Tracheal epithelial cell (primary cell): Measurements from ENCODE around the gene CCDC141. TPM values are rescaled to one million over a fixed set of nuclear protein-coding genes. Genes with fewer than 3 reads are reported as not detected.

ENCODE experiments used
- total RNA-seq: library from RNA; depleted of rRNA; stranded (reverse); fragments of >200 nt; gene quantifications from 2 replicates; pipeline ENCODE4 v1.2.1, GENCODE V29; 2014

The CCDC141 gene, protein sequence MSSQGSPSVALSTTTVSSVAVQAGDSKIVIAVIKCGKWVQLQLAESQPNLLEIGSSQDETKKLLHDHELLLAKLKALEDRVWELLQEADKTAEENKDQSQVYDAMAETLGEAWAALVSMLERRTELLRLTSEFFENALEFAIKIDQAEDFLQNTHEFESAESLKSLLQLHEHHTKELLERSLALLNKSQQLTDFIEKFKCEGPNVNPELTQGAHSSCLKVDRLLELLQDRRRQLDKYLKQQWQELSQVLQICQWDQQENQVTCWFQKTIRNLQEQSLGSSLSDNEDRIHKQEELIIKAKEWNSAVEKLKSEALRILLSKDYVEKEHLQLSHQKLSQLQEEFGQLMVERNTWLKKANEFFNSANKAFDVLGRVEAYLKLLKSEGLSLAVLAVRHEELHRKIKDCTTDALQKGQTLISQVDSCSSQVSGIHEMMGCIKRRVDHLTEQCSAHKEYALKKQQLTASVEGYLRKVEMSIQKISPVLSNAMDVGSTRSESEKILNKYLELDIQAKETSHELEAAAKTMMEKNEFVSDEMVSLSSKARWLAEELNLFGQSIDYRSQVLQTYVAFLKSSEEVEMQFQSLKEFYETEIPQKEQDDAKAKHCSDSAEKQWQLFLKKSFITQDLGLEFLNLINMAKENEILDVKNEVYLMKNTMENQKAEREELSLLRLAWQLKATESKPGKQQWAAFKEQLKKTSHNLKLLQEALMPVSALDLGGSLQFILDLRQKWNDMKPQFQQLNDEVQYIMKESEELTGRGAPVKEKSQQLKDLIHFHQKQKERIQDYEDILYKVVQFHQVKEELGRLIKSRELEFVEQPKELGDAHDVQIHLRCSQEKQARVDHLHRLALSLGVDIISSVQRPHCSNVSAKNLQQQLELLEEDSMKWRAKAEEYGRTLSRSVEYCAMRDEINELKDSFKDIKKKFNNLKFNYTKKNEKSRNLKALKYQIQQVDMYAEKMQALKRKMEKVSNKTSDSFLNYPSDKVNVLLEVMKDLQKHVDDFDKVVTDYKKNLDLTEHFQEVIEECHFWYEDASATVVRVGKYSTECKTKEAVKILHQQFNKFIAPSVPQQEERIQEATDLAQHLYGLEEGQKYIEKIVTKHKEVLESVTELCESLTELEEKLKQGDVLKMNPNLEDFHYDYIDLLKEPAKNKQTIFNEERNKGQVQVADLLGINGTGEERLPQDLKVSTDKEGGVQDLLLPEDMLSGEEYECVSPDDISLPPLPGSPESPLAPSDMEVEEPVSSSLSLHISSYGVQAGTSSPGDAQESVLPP (N-terminal part only)
- total RNA-seq = under 0.01 TPM in 1 of 2 replicates, not detected in the other

DNA sequence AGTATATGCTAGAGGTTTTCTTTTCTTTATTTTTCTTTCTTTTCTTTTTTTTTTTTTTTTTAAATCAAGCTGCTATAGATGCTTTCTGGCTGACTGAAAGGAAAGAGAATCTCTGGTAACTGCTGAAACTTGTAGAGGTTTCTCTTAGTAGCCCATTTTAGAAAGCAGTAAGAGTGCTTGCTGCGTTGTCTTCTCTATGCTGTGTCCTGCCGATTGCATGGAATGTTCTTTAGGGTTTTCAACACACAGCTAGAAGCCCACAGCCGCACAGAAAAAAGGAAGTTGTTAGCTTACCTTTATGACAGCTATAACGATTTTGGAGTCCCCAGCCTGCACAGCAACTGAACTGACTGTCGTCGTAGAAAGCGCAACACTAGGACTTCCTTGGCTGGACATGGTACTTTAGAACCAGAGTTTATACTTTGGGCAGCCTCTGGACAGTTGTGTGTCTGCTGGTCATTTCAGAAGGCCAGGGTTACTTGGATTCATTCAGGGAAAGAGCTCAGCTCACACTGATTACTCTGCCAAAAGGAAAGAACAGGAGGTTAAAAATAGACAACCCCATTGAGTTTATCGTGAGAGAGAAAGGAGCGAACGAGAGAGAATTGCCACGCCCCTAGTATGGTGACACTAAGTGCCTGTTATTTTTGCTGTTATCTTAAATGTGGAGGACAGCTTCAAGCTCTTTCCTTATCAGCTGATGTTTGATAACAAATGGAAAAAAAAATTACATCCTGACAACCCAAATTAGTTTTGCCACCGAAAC lies at the start of gene CCDC141:
Gene CCDC141, minus strand, starts transcription at position 592 of the 766 bp plus-strand sequence. Its CDS starts 196 bp downstream, at position 396.

DNA sequence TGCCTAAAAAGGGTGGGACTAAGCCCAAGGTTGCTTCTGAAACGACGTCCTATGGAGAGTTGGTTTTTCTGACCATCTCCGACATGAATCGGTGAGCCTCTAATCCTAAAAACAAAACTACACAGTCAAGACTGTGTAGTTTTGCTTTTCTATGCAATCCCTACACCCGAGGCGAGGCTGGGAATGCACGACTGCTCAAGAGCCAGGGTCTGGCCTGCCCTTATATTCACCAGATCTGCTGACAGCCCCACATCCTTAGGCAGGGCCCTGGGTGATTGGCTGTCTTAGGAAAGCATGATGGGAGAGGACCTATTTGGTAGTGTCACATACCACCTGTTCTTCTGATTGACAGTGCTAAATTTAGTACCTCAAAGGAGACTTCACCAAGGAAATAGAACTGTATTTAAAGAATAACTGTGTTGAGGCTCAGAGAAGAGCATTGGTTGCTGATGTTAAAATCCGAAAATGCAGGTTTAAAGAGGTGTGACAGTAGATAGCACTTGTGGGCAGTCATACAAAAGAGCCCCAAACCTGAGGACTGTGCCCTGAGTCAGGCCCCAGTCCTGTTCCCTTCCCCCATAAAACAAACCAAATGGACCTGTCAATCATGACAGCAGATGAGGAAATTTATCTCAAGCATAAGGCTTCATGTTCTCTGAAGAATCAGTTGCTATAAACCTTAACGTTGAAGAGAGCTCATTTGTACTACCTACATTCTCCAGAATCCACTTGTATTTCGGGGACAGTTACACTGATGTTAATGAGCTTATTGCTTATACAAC lies 242.5 kb downstream of the CCDC141 start, which contains the start of gene TTN:
Gene TTN, minus strand, starts transcription at position 197 of the 782 bp plus-strand sequence. CDS start 2,781 bp downstream, outside the sequence.

Other genes starting within 250 kb of the CCDC141 start
- gene TTN, start 242.7 kb downstream of the CCDC141 start, total RNA-seq = under 0.01 TPM in 1 of 2 replicates, not detected in the other
- 10.4 and 14.7 TPM in 2 replicates for gene SESTD1, start 214.7 kb upstream of the CCDC141 start, total RNA-seq